GM13976 (cell line): ENCODE data around the gene KRT8.

ENCODE experiments used
- DNase-seq: peaks from one replicate; pipeline ENCODE4 v3.0.0; 2012; ENCODE audit warnings: low spot score
- in situ Hi-C: fragments of 300-500 bp; cut with MboI; formaldehyde crosslinking; loops from one replicate; pipeline ENCODE4 v1.12.0; 2022; ENCODE audit warnings: low sequenced_read_pairs, mixed read lengths, inconsistent platforms; ENCODE audit not compliant: unreplicated experiment
- TF ChIP-seq, protein P1 (sequence below): IDR thresholded peaks from 2 replicates; pipeline ENCODE4 v1.5.1; 2012; ENCODE audit warnings: borderline replicate concordance, mild to moderate bottlenecking; ENCODE audit not compliant: insufficient read depth; ENCODE audit errors: extremely low read depth, missing control alignments, control extremely low read depth

Gene KRT8

GRCh38 chr12:52896190-52897100 lies 8.4 kb downstream of the KRT8 start:
- in situ Hi-C loops: no loop called here
- DNase-seq: no peak
- TF ChIP-seq, protein P1, sequence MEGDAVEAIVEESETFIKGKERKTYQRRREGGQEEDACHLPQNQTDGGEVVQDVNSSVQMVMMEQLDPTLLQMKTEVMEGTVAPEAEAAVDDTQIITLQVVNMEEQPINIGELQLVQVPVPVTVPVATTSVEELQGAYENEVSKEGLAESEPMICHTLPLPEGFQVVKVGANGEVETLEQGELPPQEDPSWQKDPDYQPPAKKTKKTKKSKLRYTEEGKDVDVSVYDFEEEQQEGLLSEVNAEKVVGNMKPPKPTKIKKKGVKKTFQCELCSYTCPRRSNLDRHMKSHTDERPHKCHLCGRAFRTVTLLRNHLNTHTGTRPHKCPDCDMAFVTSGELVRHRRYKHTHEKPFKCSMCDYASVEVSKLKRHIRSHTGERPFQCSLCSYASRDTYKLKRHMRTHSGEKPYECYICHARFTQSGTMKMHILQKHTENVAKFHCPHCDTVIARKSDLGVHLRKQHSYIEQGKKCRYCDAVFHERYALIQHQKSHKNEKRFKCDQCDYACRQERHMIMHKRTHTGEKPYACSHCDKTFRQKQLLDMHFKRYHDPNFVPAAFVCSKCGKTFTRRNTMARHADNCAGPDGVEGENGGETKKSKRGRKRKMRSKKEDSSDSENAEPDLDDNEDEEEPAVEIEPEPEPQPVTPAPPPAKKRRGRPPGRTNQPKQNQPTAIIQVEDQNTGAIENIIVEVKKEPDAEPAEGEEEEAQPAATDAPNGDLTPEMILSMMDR: no peak

- in situ Hi-C loops: no loop called here
- no peak for DNase-seq
- TF ChIP-seq, protein P1: no peak
These were observed 9.1 kb downstream of the KRT8 start for GRCh38 chr12:52895726-52896189.

DNA sequence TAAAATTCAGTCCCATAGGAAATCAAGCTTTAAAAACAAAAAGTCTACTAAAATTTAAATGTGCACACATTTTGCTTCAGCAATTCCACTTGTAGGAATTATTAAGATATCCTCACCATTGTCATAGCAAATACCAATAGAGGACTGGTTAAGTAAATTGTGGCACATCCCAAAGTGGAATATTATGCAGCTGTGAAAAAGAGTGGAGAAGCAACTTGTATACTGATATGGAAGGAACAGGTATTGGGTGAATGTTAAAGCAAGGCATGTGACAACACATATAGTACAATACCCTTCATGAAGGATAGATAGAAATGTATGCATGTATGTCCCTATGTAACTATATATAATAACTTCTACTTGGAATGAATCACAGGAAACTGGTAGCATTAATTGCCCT lies 11.9 kb downstream of the KRT8 start:
- no peak for DNase-seq
- in situ Hi-C loops: no loop called here
- TF ChIP-seq, protein P1: no peak

DNA sequence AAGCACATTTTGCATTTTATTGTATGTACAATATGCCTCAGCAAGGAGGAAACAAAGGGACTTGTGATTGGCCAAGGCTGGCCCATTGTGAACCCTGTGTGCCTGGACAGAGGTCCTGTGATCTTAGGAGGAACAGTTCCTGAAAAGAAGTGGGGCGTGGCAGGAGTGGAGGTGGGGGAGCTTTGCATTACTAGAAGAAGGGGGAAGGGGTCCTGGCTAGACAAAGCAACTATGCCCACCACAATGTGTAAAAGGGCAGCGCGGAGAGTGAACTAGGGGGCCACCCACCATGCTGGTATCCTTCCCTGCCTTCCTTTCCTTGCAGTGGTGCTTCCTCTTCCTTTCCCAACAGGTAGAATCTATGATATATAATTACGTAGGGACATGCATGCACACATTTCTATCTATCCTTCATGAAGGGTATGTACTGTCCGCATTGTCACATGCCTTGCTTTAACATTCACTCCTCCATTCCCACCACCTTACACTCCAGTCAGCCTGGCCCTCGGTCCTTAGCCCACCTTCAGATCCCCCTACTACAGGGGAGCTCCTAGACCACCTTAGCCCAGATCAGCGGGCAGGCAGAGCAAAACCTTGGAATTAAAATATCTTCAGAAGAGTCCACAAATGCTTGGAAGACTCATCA lies 12.5 kb downstream of the KRT8 start:
- DNase-seq: no peak
- in situ Hi-C loops: no loop called here

GRCh38 chr12:52891044-52891443 lies 13.8 kb downstream of the KRT8 start:
- in situ Hi-C loops: no loop called here
- TF ChIP-seq, protein P1: no peak
- no peak for DNase-seq

More for the DNA sequence above, 12.5 kb downstream of the KRT8 start:
- TF ChIP-seq, protein P1: no peak

GRCh38 chr12:52890417-52890816 lies 14.5 kb downstream of the KRT8 start:
- TF ChIP-seq, protein P1: no peak
- in situ Hi-C loops: no loop called here
- no peak for DNase-seq
